OCI-M2 (cell line): ENCODE measurements around the gene MTAP.

Experiments
- DNase-seq: peaks from one replicate; lab custom pipeline; 2025; ENCODE audit not compliant: unreplicated experiment; lab: John Stamatoyannopoulos, UW

Gene MTAP

GRCh38 chr9:21968331-21969010, 166.0 kb downstream of the MTAP start:
- DNase-seq = no peak

- DNase-seq = no peak
Measured at GRCh38 chr9:21969011-21969940, 166.8 kb downstream of the MTAP start.

- DNase-seq = no peak
Measured at GRCh38 chr9:21969951-21970799, 167.7 kb downstream of the MTAP start.

GRCh38 chr9:21970800-21971640, 168.6 kb downstream of the MTAP start:
- no peak for DNase-seq

- no peak for DNase-seq
Measured at GRCh38 chr9:21972361-21972760, 169.9 kb downstream of the MTAP start.

GRCh38 chr9:21974343-21974721, 171.9 kb downstream of the MTAP start:
- no peak for DNase-seq

GRCh38 chr9:21974722-21975409, 172.4 kb downstream of the MTAP start:
- DNase-seq = no peak

- no peak for DNase-seq
Measured at GRCh38 chr9:21976334-21976875, 174.0 kb downstream of the MTAP start.

- no peak for DNase-seq
Measured at GRCh38 chr9:21982391-21982790, 180.0 kb downstream of the MTAP start.

GRCh38 chr9:21982861-21983560, 180.6 kb downstream of the MTAP start:
- DNase-seq = no peak

- no peak for DNase-seq
Measured at GRCh38 chr9:21983561-21983935, 181.1 kb downstream of the MTAP start.

- no peak for DNase-seq
Measured at GRCh38 chr9:21984101-21984500, 181.7 kb downstream of the MTAP start.

- no peak for DNase-seq
Measured at GRCh38 chr9:21985964-21986667, 183.7 kb downstream of the MTAP start.
